GM19467 (cell line): Measurements from ENCODE around the gene ABR.

ENCODE experiments used
- ATAC-seq: cut with Tn5 transposase; IDR thresholded peaks from one replicate; pipeline ENCODE4 v1.9.1; 2021; ENCODE audit warnings: mild to moderate bottlenecking, moderate library complexity; ENCODE audit not compliant: unreplicated experiment

ABR gene

DNA sequence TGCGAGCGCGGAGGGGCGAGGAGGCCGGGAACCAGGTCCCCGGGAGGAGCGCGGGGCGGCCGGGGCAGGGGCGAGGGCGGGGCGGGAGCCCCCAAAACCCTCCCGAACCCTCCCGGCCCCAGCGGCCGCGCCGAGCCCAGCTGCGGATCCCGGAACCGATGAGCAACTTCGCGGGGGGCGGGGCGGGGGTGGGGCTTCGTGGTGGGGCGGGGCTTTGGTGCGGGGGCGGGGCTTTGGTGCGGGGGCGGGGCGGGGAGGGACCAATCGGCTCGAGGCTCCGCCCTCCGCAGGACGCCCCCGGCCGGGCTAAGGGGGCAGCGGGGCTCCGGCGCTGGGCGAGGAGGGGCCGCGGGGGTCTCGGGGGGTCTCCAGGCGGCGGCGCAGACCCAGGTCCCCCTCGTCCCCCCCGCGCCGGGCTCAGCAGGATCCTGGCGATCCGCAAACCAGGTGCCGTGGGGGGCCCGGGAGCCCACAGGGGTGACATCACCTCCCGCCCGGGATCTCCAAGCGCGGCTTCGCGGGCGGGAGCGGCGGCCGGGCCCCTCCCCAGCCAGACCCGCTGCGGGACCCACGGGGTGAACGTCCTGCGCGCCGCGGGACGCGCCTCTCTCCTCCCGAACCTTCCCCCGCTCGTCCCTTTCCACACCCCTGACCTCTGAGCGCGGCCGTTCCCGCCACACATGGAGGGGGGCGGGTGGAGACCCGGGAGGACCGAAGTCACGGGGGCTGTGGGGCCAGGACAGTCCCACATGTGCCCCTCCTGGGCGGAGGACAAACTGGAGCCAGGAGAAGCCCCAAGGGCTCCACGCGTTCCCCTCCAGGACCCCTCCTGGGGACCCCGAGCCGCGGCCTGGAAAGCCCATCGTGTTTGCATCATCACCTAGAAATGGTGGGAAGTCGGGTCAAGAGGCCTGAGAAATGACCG, at the start of gene ABR:
Gene ABR, minus strand, starts transcription at position 164 of the 925 bp plus-strand sequence. CDS start 254 bp downstream, outside the sequence.
- ATAC-seq: no peak

- ATAC-seq: peak; percentile 47
These were observed 49.6 kb upstream of the ABR start for GRCh38 chr17:1229349-1229899.

DNA sequence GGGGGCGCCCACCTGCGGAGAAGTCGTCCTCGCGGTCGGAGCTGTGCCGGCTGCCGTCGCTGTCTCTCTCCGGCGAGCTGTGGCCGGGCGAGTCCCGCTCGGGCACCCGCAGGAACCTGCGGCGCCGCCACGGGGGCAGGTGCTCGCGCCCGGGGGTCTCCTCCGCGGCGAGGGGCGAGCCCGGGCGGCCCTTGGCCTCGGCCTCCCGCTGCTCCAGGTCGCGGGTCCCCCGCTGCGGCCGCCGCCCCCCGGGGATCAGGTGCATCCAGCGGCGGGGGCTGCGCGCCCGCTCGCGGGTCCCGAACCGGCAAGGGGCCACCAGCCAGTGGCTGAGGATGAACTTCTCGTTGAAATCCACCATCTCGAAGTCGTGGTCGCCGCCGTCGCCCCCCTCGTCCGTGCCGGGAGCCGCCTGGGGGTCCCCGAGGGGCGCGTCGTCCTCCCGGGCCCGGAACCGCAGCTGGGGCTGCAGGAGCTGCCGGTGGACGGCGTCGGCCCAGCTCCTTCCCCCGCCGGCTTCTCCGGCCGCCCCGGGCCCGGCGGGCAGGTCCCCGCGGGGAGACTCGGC, 49.1 kb upstream of the ABR start:
- no peak for ATAC-seq

- ATAC-seq: no peak
These were observed 48.4 kb upstream of the ABR start for GRCh38 chr17:1227917-1228780.

- no peak for ATAC-seq
These were observed 47.6 kb upstream of the ABR start for GRCh38 chr17:1227365-1227764.

GRCh38 chr17:1226308-1226707, 46.5 kb upstream of the ABR start:
- no peak for ATAC-seq

- no peak for ATAC-seq
These were observed 44.5 kb upstream of the ABR start for GRCh38 chr17:1224330-1224729.

DNA sequence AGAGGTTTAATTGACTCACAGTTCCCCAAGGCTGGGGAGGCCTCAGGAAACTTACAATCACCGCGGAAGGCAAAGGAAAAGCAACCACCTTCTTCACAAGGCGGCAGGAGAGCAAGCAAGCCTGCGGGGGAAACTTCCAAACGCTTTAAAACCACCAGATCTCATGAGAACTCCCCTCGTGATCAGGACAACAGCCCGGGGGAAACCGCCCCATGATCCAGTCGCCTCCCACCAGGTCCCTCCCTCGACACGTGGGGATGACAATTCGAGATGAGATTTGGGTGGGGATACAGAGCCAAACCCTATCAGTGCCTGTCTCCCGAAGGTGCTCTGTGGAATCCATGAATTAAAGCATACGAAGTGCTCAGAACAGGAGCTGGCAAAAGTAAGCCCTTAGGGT, 43.9 kb upstream of the ABR start:
- no peak for ATAC-seq

- no peak for ATAC-seq
These were observed 42.5 kb upstream of the ABR start for GRCh38 chr17:1222321-1222720.

- ATAC-seq: no peak
These were observed 41.4 kb upstream of the ABR start for GRCh38 chr17:1221209-1221608.

GRCh38 chr17:1220346-1220745, 40.6 kb upstream of the ABR start:
- ATAC-seq: no peak

GRCh38 chr17:1217089-1217385, 37.3 kb upstream of the ABR start:
- no peak for ATAC-seq

DNA sequence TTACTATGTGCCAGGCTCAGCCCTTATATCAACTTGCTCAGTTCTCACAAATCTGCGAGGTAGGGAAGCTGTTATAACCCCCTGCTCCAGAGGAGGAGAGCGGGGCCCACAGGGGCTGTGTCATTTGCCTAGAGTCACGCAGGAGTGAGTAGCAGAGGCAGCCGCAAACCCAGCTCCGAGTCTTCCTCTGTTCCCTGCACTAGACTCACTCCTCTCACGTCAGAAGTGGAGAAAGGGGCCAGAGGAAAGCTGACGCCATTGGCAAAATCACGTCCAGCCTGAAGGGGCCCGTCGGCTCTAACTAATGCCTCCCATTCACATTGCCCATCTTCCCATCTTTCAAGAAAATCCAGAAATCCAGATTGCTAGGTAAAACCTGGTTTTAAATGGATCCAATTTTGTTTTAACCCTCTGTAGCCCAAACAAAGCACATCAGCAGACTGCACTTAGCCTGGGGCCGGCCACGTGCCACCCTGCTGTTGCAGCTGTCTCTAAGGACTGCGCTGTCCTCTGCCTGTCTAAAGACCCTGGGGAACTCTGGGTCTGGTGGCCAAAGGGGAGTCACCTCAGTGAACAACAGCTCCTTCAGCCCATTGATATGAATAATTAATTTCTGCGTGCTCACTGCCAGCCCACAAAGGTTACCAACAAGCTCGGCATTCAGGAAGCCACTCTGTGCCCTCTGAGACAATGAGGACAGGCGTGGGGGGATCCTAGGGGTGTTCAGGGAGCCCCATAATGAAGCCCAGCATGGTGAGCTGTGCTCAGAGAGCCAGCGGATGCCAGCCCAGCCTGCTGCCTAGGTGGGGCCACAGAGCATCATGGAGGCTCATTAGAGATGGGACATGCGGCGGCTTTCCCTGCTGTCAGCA, 36.7 kb upstream of the ABR start:
- ATAC-seq: no peak

DNA sequence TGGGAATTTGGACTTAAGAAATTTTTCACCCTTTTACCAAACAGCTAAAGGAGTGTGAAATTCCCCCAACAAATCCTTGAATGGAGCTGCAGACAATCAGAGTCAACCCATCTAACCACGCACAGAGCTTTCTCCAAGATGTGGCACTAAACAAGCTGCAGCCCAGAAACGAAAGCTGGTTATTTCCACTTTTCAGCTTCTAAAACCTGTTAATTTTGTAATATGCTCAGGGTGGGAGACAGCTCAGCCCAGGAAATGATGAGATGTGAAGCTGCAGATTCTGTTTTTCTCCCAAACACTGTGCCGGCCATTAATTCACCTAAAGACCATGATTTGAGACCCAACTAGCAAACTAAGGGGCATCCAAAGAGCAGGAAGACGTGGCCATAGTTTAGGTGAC, 33.2 kb upstream of the ABR start:
- ATAC-seq: no peak

DNA sequence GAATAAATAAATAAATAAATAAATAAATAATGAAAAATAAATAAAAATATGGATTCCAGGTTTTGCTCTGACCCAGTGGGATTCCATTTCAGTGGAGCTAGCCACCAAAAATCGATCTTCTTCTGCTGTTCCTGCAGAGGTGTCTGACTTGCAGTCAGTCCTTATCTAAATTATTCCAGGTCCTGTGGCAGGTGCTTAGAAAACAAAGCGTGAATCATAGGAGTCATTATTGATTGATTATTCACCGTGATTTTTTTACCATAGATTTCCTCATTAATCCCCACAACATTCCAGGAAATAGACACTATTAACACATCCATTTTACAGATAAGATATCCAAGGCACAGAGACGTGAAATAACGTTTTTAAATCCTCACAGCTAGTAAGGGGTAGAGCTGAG, 31.5 kb upstream of the ABR start:
- ATAC-seq: no peak

GRCh38 chr17:1208966-1209365, 29.2 kb upstream of the ABR start:
- no peak for ATAC-seq

DNA sequence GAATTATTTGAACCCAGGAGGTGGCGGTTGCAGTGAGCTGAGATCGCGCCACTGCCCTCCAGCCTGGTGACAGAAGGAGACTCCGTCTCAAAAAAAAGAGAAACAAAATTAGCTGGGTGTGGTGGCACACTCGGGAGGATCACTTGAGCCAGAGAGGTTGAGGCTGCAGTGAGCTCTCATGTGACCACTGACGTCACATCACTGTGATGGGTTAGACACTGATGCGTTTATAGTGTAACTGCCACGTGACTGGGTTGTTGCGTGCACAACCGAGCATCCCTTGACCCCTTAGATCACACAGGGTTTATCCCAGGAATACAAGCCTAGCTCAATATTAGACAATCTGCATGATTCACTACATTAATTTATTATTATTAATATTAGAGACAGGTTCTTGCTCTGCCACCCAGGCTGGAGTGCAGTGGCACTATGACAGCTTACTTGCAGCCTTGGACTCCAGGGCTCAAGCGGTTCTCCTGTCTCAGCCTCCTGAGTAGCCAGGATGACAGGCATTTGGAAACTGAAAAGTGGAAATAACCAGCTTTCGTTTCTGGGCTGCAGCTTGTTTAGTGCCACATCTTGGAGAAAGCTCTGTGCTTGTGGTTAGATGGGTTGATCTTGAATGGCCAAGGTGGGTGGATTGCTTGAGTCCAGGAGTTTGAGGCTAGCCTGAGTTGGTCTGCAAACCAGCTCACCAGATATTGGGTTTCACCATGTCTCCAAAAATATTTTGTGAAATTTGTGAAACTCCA, 26.4 kb upstream of the ABR start:
- ATAC-seq: no peak

GRCh38 chr17:1203967-1204291, 24.1 kb upstream of the ABR start:
- ATAC-seq: no peak

DNA sequence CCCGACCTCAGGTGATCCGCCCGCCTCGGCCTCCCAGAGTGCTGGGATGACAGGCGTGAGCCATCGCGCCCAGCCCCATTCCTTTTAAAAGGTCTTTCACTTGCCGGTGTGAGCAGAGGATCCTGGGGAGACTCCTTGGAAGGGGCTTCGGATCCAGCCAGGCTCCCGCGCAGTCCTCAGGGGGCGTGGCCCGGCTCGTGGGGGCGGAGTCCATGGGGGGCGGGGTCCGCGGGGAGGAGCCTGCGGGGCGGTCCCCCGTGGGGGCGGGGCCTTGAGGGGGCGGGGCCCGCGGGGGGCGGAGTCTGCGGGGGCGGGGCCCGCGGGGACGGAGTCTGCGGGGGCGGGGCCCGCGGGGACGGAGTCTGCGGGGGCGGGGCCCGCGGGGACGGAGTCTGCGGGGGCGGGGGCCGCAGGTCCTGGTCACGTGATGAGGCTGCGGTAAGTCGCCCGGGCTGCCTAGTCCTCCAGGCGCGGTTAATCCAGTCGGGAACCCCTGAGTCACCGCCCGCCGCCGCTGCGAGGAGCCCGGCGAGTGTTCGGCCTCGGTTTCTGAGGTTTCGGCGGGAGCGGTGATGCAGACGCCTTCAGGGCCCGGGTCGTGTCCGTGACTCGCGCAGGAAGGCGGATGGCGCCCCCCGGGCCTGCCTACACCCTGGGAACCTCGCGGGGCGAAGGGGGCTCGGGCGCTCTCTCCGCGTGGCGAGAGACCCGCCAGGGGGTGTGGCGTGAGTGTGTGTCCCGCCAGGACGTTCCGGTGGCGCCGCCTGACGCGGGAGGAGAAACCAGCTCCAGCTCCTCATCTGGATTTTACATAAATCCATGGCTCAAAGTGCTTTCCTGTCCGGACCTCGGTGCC, 23.6 kb upstream of the ABR start:
- ATAC-seq: no peak
